HepG2 (cell line): Measurements from ENCODE around the gene NID1. TPM values are rescaled to one million over a fixed set of nuclear protein-coding genes. Genes with fewer than 3 reads are reported as not detected.

Experiments
- EED ChIP-seq: sonication (generic); formaldehyde crosslinking; IDR thresholded peaks from 2 replicates; pipeline ENCODE4 v1.5.0; 2020; ENCODE audit warnings: mild to moderate bottlenecking, missing genetic modification reagents
- ESRRA ChIP-seq: sonication (generic); formaldehyde crosslinking; IDR thresholded peaks from 2 replicates; pipeline ENCODE4 v1.5.1; 2020; ENCODE audit warnings: mild to moderate bottlenecking, low read depth, missing genetic modification reagents
- GABPB1 ChIP-seq: IDR thresholded peaks from 2 replicates; pipeline ENCODE4 v1.6.1; 2016; ENCODE audit warnings: mild to moderate bottlenecking, missing genetic modification reagents, moderate library complexity, missing compliant biosample characterization
- HNRNPLL ChIP-seq: fragments of 200-400 bp; formaldehyde crosslinking; IDR thresholded peaks from 2 replicates; pipeline ENCODE4 v1.6.1; 2017; ENCODE audit warnings: mild to moderate bottlenecking, low read depth, low read length; ENCODE audit not compliant: poor library complexity, severe bottlenecking
- JARID2 ChIP-seq: sonication (generic); formaldehyde crosslinking; IDR thresholded peaks from 2 replicates; pipeline ENCODE4 v1.8.1; 2023; ENCODE audit warnings: missing genetic modification reagents, inconsistent platforms; ENCODE audit not compliant: insufficient replicate concordance
- ZNF230 ChIP-seq: sonication (generic); formaldehyde crosslinking; IDR thresholded peaks from 2 replicates; pipeline ENCODE4 v1.4.0; 2020; ENCODE audit warnings: mild to moderate bottlenecking, missing genetic modification reagents
- polyA plus RNA-seq, 8 experiments: library from polyadenylated mRNA; depleted of rRNA in 3 of 8; stranded (reverse) in 7 of 8; unstranded in 1 of 8; fragments of >200 nt; fragmentation: Illumina TruSeq in 4 of 8; extraction: Trizol in 4 of 8; gene quantifications; 2 replicates each; pipeline versions ENCODE4 v1.2.1 to v1.2.3, GENCODE V29; 2011 to 2016; ENCODE audit warnings: low read depth in 4 of 8, missing spikeins in 1 of 8, mixed read lengths in 1 of 8; ENCODE audit not compliant: insufficient read depth in 1 of 8
- total RNA-seq, 5 experiments: library from RNA; depleted of rRNA; stranded (reverse); fragments of >200 nt; fragmentation: Illumina TruSeq; extraction: Trizol; gene quantifications; 2 replicates each; pipeline ENCODE4 v1.2.3, GENCODE V29; 2016; ENCODE audit warnings: low read depth in 1 of 5
- TF ChIP-seq, protein P1 (sequence below): sonication (generic); formaldehyde crosslinking; IDR thresholded peaks from 2 replicates; pipeline ENCODE4 v1.9.0; 2021; ENCODE audit warnings: missing genetic modification reagents, mild to moderate bottlenecking, borderline replicate concordance
- TF ChIP-seq, protein P2 (sequence below): fragments of 450-650 bp; IDR thresholded peaks from 2 replicates; pipeline ENCODE4 v1.6.1; 2016
- TF ChIP-seq, protein P3 (sequence below): sonication (generic); formaldehyde crosslinking; IDR thresholded peaks from 2 replicates; pipeline ENCODE4 v1.4.0; 2020; ENCODE audit warnings: mild to moderate bottlenecking, missing genetic modification reagents
- TF ChIP-seq, protein P4 (sequence below): sonication (generic); formaldehyde crosslinking; IDR thresholded peaks from 2 replicates; pipeline ENCODE4 v1.4.0; 2020; ENCODE audit warnings: mild to moderate bottlenecking, missing genetic modification reagents

Gene NID1
- total and polyA plus RNA-seq, 2 of the 13 experiments (the other 11 are each of a cell fraction or from before 2014, with no cell fraction given), result 50.2 to 56.1 TPM

DNA sequence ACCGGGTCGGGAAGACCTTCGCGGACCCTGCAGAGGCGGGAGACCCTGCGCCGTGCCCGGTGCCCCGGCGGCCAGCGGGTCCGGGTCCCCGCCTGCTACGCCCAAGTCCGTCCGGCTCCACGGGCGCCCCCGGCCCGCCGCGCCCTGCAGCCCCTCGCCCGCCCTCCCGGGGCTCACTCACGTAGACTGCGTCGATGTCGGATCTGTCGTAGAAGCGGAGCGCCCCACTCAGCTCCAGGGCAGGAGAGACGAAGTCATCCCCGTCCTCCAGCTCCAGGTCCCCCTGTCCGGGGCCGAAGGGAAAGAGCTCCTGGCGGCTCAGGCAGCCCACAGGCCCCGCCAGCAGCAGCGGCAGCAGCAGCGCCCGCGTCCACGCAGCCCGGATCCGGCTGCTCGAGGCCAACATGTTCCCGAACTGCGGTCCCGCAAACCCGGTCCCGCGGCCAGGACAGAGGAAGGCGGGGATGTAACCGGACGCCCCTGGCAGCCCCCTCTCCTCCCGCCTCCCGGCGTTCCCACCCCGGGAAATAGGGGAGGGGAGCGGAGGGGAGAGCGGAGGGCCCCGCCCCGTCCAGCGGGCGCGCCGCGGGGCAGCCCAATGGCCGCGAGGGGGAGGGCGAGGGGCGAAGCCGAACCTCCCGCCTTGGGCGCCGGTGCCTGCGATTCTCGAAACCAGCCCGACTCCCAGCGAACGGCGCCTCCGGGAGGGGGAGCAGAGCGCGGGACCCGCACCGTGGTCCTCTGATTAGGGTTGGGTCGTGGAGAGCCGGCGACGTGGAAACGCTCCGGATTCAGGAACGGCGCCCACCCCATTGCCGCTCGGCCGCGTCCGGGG is at the start of gene NID1 (continued):
- TF ChIP-seq, protein P1, sequence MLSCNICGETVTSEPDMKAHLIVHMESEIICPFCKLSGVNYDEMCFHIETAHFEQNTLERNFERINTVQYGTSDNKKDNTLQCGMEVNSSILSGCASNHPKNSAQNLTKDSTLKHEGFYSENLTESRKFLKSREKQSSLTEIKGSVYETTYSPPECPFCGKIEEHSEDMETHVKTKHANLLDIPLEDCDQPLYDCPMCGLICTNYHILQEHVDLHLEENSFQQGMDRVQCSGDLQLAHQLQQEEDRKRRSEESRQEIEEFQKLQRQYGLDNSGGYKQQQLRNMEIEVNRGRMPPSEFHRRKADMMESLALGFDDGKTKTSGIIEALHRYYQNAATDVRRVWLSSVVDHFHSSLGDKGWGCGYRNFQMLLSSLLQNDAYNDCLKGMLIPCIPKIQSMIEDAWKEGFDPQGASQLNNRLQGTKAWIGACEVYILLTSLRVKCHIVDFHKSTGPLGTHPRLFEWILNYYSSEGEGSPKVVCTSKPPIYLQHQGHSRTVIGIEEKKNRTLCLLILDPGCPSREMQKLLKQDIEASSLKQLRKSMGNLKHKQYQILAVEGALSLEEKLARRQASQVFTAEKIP (CRISPR knock-in tag), result no peak
- TF ChIP-seq, protein P2, sequence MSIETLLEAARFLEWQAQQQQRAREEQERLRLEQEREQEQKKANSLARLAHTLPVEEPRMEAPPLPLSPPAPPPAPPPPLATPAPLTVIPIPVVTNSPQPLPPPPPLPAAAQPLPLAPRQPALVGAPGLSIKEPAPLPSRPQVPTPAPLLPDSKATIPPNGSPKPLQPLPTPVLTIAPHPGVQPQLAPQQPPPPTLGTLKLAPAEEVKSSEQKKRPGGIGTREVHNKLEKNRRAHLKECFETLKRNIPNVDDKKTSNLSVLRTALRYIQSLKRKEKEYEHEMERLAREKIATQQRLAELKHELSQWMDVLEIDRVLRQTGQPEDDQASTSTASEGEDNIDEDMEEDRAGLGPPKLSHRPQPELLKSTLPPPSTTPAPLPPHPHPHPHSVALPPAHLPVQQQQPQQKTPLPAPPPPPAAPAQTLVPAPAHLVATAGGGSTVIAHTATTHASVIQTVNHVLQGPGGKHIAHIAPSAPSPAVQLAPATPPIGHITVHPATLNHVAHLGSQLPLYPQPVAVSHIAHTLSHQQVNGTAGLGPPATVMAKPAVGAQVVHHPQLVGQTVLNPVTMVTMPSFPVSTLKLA, result no peak
- TF ChIP-seq, protein P3, sequence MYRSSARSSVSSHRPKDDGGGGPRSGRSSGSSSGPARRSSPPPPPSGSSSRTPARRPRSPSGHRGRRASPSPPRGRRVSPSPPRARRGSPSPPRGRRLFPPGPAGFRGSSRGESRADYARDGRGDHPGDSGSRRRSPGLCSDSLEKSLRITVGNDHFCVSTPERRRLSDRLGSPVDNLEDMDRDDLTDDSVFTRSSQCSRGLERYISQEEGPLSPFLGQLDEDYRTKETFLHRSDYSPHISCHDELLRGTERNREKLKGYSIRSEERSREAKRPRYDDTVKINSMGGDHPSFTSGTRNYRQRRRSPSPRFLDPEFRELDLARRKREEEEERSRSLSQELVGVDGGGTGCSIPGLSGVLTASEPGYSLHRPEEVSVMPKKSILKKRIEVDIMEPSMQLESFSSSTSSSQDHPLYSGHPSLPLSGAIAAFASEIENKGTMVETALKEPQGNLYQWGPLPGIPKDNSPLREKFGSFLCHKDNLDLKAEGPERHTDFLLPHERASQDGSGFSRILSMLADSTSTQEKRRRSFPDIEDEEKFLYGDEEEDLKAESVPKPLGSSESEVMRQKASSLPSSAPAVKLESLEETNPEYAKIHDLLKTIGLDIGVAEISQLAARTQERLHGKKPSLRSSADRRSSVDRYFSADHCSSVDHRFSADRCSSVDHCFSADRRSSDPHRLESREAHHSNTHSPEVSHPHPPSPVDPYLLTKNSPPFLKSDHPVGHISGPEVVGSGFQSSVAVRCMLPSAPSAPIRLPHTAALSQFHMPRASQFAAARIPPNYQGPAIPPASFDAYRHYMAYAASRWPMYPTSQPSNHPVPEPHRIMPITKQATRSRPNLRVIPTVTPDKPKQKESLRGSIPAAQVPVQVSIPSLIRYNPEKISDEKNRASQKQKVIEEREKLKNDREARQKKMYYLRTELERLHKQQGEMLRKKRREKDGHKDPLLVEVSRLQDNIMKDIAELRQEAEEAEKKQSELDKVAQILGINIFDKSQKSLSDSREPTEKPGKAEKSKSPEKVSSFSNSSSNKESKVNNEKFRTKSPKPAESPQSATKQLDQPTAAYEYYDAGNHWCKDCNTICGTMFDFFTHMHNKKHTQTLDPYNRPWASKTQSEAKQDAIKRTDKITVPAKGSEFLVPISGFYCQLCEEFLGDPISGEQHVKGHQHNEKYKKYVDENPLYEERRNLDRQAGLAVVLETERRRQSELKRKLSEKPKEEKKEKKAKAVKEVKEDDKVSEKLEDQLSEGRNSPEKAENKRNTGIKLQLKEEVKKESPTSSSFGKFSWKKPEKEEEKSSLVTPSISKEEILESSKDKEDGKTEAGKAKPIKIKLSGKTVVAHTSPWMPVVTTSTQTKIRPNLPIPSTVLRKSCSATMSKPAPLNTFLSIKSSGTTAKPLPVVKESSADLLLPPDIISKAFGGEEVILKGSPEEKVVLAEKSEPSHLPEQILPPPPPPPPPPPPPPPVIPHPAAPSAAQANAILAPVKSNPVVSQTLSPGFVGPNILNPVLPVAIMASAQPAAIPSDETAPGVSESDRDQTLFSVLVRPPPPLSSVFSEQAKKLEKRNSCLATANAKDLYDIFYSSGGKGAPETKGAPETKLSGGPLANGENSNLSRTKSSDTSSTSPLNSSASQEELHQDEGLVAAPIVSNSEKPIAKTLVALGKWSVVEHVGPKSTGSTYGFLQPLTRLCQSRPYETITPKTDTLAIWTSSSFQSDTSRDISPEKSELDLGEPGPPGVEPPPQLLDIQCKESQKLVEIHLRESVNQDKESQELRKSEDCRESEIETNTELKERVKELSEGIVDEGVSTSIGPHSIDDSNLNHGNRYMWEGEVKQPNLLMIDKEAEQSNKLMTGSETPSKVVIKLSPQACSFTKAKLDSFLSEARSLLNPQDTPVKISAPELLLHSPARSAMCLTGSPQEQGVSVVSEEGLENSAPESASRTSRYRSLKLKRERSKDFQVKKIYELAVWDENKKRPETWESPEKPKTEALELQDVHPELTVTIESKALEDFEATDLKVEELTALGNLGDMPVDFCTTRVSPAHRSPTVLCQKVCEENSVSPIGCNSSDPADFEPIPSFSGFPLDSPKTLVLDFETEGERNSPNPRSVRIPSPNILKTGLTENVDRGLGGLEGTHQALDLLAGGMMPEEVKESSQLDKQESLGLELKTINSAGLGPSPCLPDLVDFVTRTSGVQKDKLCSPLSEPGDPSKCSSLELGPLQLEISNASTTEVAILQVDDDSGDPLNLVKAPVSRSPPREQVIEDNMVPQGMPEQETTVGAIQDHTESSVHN (CRISPR knock-in tag), result no peak
- TF ChIP-seq JARID2 (CRISPR knock-in tag) (no peak), ESRRA (CRISPR knock-in tag) (no peak), HNRNPLL (peak; percentile 98), ZNF230 (CRISPR knock-in tag) (no peak), GABPB1 (CRISPR knock-in tag) (peak; percentile 79), EED (peak; percentile 49; the same call in 1 of the 2 replicates)
- TF ChIP-seq, protein P4, sequence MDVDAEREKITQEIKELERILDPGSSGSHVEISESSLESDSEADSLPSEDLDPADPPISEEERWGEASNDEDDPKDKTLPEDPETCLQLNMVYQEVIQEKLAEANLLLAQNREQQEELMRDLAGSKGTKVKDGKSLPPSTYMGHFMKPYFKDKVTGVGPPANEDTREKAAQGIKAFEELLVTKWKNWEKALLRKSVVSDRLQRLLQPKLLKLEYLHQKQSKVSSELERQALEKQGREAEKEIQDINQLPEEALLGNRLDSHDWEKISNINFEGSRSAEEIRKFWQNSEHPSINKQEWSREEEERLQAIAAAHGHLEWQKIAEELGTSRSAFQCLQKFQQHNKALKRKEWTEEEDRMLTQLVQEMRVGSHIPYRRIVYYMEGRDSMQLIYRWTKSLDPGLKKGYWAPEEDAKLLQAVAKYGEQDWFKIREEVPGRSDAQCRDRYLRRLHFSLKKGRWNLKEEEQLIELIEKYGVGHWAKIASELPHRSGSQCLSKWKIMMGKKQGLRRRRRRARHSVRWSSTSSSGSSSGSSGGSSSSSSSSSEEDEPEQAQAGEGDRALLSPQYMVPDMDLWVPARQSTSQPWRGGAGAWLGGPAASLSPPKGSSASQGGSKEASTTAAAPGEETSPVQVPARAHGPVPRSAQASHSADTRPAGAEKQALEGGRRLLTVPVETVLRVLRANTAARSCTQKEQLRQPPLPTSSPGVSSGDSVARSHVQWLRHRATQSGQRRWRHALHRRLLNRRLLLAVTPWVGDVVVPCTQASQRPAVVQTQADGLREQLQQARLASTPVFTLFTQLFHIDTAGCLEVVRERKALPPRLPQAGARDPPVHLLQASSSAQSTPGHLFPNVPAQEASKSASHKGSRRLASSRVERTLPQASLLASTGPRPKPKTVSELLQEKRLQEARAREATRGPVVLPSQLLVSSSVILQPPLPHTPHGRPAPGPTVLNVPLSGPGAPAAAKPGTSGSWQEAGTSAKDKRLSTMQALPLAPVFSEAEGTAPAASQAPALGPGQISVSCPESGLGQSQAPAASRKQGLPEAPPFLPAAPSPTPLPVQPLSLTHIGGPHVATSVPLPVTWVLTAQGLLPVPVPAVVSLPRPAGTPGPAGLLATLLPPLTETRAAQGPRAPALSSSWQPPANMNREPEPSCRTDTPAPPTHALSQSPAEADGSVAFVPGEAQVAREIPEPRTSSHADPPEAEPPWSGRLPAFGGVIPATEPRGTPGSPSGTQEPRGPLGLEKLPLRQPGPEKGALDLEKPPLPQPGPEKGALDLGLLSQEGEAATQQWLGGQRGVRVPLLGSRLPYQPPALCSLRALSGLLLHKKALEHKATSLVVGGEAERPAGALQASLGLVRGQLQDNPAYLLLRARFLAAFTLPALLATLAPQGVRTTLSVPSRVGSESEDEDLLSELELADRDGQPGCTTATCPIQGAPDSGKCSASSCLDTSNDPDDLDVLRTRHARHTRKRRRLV (CRISPR knock-in tag), result no peak
